ENCODE measurements around the gene LYST.
"Not testable (repeated sequence)": the region's sequence is repeated elsewhere in the genome, so short reads cannot be mapped to it uniquely, and the experiment has no call there.

Gene LYST

GRCh38 chr1:235866205-235866912 is at the start of gene LYST:
Gene LYST (minus strand): TSS chr1:235866906. CDS start chr1:235830417, 36,489 bp downstream.
- peak; percentile 44 for DNase-seq (ENCODE audit: low spot score)

GRCh38 chr1:235915489-235915888 is 48.8 kb upstream of the LYST start:
- DNase-seq (ENCODE audit: low spot score) = not testable (repeated sequence)

GRCh38 chr1:235913311-235913710 is 46.6 kb upstream of the LYST start:
- no peak for DNase-seq (ENCODE audit: low spot score)

GRCh38 chr1:235911876-235912275 is 45.2 kb upstream of the LYST start:
- no peak for DNase-seq (ENCODE audit: low spot score)

- DNase-seq (ENCODE audit: low spot score) = no peak
Observed at GRCh38 chr1:235911300-235911662, 44.6 kb upstream of the LYST start.

GRCh38 chr1:235910357-235911299 is 43.9 kb upstream of the LYST start:
- DNase-seq (ENCODE audit: low spot score) = peak; percentile 87

GRCh38 chr1:235908742-235909520 is 42.2 kb upstream of the LYST start:
- peak; percentile 39 for DNase-seq (ENCODE audit: low spot score)

GRCh38 chr1:235907897-235908240 is 41.2 kb upstream of the LYST start:
- DNase-seq (ENCODE audit: low spot score) = no peak

GRCh38 chr1:235907187-235907896 is 40.6 kb upstream of the LYST start:
- DNase-seq (ENCODE audit: low spot score) = no peak

GRCh38 chr1:235906436-235906835 is 39.7 kb upstream of the LYST start:
- DNase-seq (ENCODE audit: low spot score) = no peak

GRCh38 chr1:235903809-235904208 is 37.1 kb upstream of the LYST start:
- not testable (repeated sequence) for DNase-seq (ENCODE audit: low spot score)

- no peak for DNase-seq (ENCODE audit: low spot score)
Observed at GRCh38 chr1:235902677-235903542, 36.2 kb upstream of the LYST start.

GRCh38 chr1:235901461-235901860 is 34.8 kb upstream of the LYST start:
- DNase-seq (ENCODE audit: low spot score) = peak; percentile 58

GRCh38 chr1:235898126-235898525 is 31.4 kb upstream of the LYST start:
- DNase-seq (ENCODE audit: low spot score) = peak; percentile 56

GRCh38 chr1:235893840-235894239 is 27.1 kb upstream of the LYST start:
- DNase-seq (ENCODE audit: low spot score) = no peak

GRCh38 chr1:235892734-235893413 is 26.2 kb upstream of the LYST start:
- DNase-seq (ENCODE audit: low spot score) = no peak

GRCh38 chr1:235892202-235892601 is 25.5 kb upstream of the LYST start:
- no peak for DNase-seq (ENCODE audit: low spot score)

GRCh38 chr1:235888119-235888643 is 21.5 kb upstream of the LYST start:
- no peak for DNase-seq (ENCODE audit: low spot score)

- DNase-seq (ENCODE audit: low spot score) = no peak
Observed at GRCh38 chr1:235887676-235888075, 21.0 kb upstream of the LYST start.

- DNase-seq (ENCODE audit: low spot score) = no peak
Observed at GRCh38 chr1:235885655-235886262, 19.1 kb upstream of the LYST start.

Data from hepatic stellate cell (primary cell).